Lower leg skin (tissue), 4 donors: ENCODE measurements around the gene MYADML2. TPM values are rescaled to one million over a fixed set of nuclear protein-coding genes. Genes with fewer than 3 reads are reported as not detected.

Experiments
- DNase-seq, 2 donors: peaks; one replicate each; pipeline ENCODE4 v3.0.0-alpha.2; 2019; ENCODE audit warnings: low spot score in 2 of 2
- H3K4me3 ChIP-seq: fragments of 200-600 bp; sonication (generic); 2 replicates; pipeline ENCODE4 v1.5.1; 2017; ENCODE audit warnings: mild to moderate bottlenecking, low read depth; ENCODE audit not compliant: poor library complexity, severe bottlenecking
- CTCF ChIP-seq, 3 donors: fragments of 450-650 bp; IDR thresholded peaks; one replicate each; pipeline ENCODE4 v1.5.1; 2016; ENCODE audit warnings: antibody characterized with exemption in 3 of 3, mild to moderate bottlenecking in 3 of 3, moderate library complexity in 2 of 3
- POLR2A ChIP-seq, 2 donors: fragments of 450-650 bp; IDR thresholded peaks; one replicate each; pipeline ENCODE4 v1.6.1; 2016 to 2017; ENCODE audit warnings: antibody characterized with exemption in 2 of 2, mild to moderate bottlenecking in 1 of 2, moderate library complexity in 1 of 2
- WGBS, 2 donors: methylation state at CpG; one replicate each; pipeline ENCODE4 v1.1.5; 2018; 5-methylcytosine and 5-hydroxymethylcytosine counted together
- intact Hi-C: fragments of 100-400 bp; cut with DNase I; formaldehyde crosslinking; loops from one replicate; pipeline ENCODE4 v1.15.0; 2023; ENCODE audit warnings: low total_unique reads
- total RNA-seq, 4 donors: library from RNA; depleted of rRNA; stranded (reverse); fragments of >200 nt; gene quantifications; one replicate each; pipeline ENCODE4 v1.1.0, GENCODE V29; 2016

Gene MYADML2
- total RNA-seq, 4 donors from 2014 or later = not detected

- no peak for TF ChIP-seq CTCF (IDR thresholded peaks at IDR 0.05)
- no peak for TF ChIP-seq POLR2A (IDR thresholded peaks at IDR 0.05)
- intact Hi-C loops = no loop called here
- WGBS, 2 donors = 32 to 43% methylated on average over 10 to 11 of the region's 12 CpGs
- DNase-seq = no peak
- no peak overlapping the region for H3K4me3 ChIP-seq
These were observed 4.9 kb downstream of the MYADML2 start for GRCh38 chr17:81942167-81942553.

- WGBS, 2 donors = 38 to 57% methylated on average over 17 to 27 of the region's 30 CpGs
- H3K4me3 ChIP-seq = no peak overlapping the region
- intact Hi-C loops = no loop called here
- no peak for DNase-seq
- TF ChIP-seq CTCF (IDR thresholded peaks at IDR 0.05) (no peak), POLR2A (IDR thresholded peaks at IDR 0.05) (no peak)
These were observed 5.4 kb downstream of the MYADML2 start for GRCh38 chr17:81941484-81942166.

GRCh38 chr17:81940538-81941483 lies 6.2 kb downstream of the MYADML2 start:
- intact Hi-C loops = no loop called here
- DNase-seq = no peak
- 89 to 92% methylated on average over 41 to 55 of the region's 56 CpGs for WGBS, 2 donors
- TF ChIP-seq POLR2A (IDR thresholded peaks at IDR 0.05) (no peak), CTCF (IDR thresholded peaks at IDR 0.05) (no peak)
- H3K4me3 ChIP-seq = no peak overlapping the region

GRCh38 chr17:81939881-81940385 lies 7.1 kb downstream of the MYADML2 start:
- H3K4me3 ChIP-seq = no peak overlapping the region
- no peak for DNase-seq
- no peak for TF ChIP-seq CTCF (IDR thresholded peaks at IDR 0.05)
- no peak for TF ChIP-seq POLR2A (IDR thresholded peaks at IDR 0.05)
- intact Hi-C loops = no loop called here
- WGBS, 2 donors = 42 to 48% methylated on average over 18 to 21 of the region's 21 CpGs

- 66 to 78% methylated on average over 14 to 15 of the region's 15 CpGs for WGBS, 2 donors
- intact Hi-C loops = no loop called here
- no peak for TF ChIP-seq POLR2A (IDR thresholded peaks at IDR 0.05)
- TF ChIP-seq CTCF (IDR thresholded peaks at IDR 0.05) = no peak
- no peak for DNase-seq
- H3K4me3 ChIP-seq = no peak overlapping the region
These were observed 7.8 kb downstream of the MYADML2 start for GRCh38 chr17:81939218-81939617.
